Suprapubic skin (tissue), 4 donors: ENCODE data around the gene CLEC18B.
"Not testable (repeated sequence)": the region's sequence is repeated elsewhere in the genome, so short reads cannot be mapped to it uniquely, and the experiment has no call there.

Experiments
- CTCF ChIP-seq, 2 donors: fragments of 200-600 bp in 1 of 2; fragments of 450-650 bp in 1 of 2; sonication (generic) in 1 of 2; IDR thresholded peaks; one replicate each; pipeline ENCODE4 v1.5.1; 2016 to 2019; ENCODE audit warnings: antibody characterized with exemption in 2 of 2, mild to moderate bottlenecking in 1 of 2, moderate library complexity in 1 of 2
- EP300 ChIP-seq: sonication (generic); formaldehyde crosslinking; IDR thresholded peaks from one replicate; pipeline ENCODE4 v1.6.1; 2017; ENCODE audit warnings: antibody characterized with exemption
- POLR2A ChIP-seq, 2 donors: fragments of 450-650 bp; IDR thresholded peaks; one replicate each; pipeline ENCODE4 v1.6.1; 2017; ENCODE audit warnings: antibody characterized with exemption in 2 of 2, mild to moderate bottlenecking in 2 of 2, moderate library complexity in 2 of 2
- POLR2AphosphoS5 ChIP-seq, 3 donors: sonication (generic); formaldehyde crosslinking; IDR thresholded peaks; one replicate each; pipeline ENCODE4 v1.6.1; 2017; ENCODE audit warnings: antibody characterized with exemption in 3 of 3

GRCh38 chr16:74421482-74421785 lies 156 bp upstream of the CLEC18B start:
- TF ChIP-seq POLR2A (IDR thresholded peaks at IDR 0.05); CTCF (IDR thresholded peaks at IDR 0.05); POLR2AphosphoS5 (IDR thresholded peaks at IDR 0.05); EP300: not testable (repeated sequence)
